ENCODE measurements around the gene GTF3C5. TPM values are rescaled to one million over a fixed set of nuclear protein-coding genes. Genes with fewer than 3 reads are reported as not detected.
"Not testable (repeated sequence)": the region's sequence is repeated elsewhere in the genome, so short reads cannot be mapped to it uniquely, and the experiment has no call there.

Gene GTF3C5
- total RNA-seq, 2 experiments from 2014 or later: 89.3 to 95.7 TPM

DNA sequence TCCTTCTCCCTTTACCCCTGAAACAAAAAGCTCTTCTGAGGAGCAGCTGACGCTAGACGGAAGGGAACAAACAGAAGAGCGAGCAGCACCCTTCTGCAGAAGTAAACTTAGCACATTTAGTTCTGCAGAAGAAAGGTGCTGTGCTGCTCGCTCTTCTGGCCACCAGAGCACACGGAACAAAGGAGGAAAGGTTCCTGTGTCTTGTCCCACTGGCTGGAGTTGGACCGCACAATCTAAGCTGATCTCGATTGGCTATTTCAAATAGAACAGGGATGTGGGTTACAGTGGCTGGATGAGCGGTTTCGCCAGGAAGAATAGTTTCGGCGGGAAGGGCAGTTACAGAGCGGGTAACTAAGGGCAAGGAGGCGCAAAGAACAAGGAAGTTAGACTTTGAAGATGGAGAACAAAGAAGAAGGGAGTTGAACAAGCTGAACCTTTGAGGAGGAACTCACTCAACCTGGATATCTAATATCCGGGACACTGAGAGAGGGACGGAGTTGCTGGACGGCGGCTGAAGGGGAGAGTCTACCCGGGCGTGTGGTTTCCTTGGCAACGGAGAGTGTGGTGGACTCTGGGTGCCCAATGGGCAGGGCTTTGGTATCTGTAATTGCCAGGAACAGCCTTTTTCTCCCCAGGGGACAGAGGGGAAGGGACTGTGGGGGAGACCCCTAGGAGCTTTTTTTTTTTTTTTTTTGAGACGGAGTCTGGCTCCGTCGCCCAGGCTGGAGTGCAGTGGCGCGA, 7.1 kb downstream of the GTF3C5 start:
- no peak for ATAC-seq
- Mint-ChIP-seq H3K36me3 (ENCODE audit: low read depth) (peaks cover 16% of the 10 kb centered on the region), H3K9me3 (ENCODE audit: insufficient read depth) (no peaks in the 10 kb centered on the region), H3K27ac (no peak overlapping the region), H3K4me1 (ENCODE audit: low read depth) (peaks cover under 1% of the 10 kb centered on the region), H3K4me3 (no peak overlapping the region), H3K27me3 (ENCODE audit: low read depth) (no peaks in the 10 kb centered on the region)
- no peak for DNase-seq
- POLR2A ChIA-PET: no interaction called here
- CTCF ChIA-PET: interaction anchor here (1.3 to 3.1 kb wide), 3 partner anchors 15 to 106 kb away, joined by 3 to 16 read pairs (median 4); no protein-coding TSS in a partner anchor

GRCh38 chr9:133040892-133041479, 10.2 kb downstream of the GTF3C5 start:
- H3K9me3 Mint-ChIP-seq (ENCODE audit: insufficient read depth); ATAC-seq; H3K4me1 Mint-ChIP-seq (ENCODE audit: low read depth); H3K4me3 Mint-ChIP-seq; H3K27ac Mint-ChIP-seq; H3K27me3 Mint-ChIP-seq (ENCODE audit: low read depth): not testable (repeated sequence)
- POLR2A ChIA-PET: interaction anchor here (1.1 to 1.2 kb wide), 2 partner anchors 10 kb away, joined by 3 to 5 read pairs; partner anchors contain the start of gene GTF3C5
- CTCF ChIA-PET: interaction anchor here (0.6 to 2.1 kb wide), 9 partner anchors 9 to 108 kb away, joined by 3 to 10 read pairs (median 7); no protein-coding TSS in a partner anchor
- peak; percentile 60 for DNase-seq
- H3K36me3 Mint-ChIP-seq (ENCODE audit: low read depth): peaks cover 31% of the 10 kb centered on the region

- H3K27me3 Mint-ChIP-seq (ENCODE audit: low read depth): no peaks in the 10 kb centered on the region
- ATAC-seq: no peak
- ChIA-PET CTCF (interaction anchor here (0.6 to 2.0 kb wide), 5 partner anchors 10 to 139 kb away, joined by 3 to 7 read pairs (median 3); no protein-coding TSS in a partner anchor), POLR2A (interaction anchor here (1.1 kb wide), 1 partner anchor 11 kb away, joined by 5 read pairs; the partner anchor contains the start of gene GTF3C5)
- H3K27ac Mint-ChIP-seq: no peak overlapping the region
- H3K4me3 Mint-ChIP-seq: no peak overlapping the region
- H3K9me3 Mint-ChIP-seq (ENCODE audit: insufficient read depth): no peaks in the 10 kb centered on the region
- no peak for DNase-seq
- peaks cover 35% of the 10 kb centered on the region for H3K36me3 Mint-ChIP-seq (ENCODE audit: low read depth)
- H3K4me1 Mint-ChIP-seq (ENCODE audit: low read depth): peaks cover 3% of the 10 kb centered on the region
Observed at GRCh38 chr9:133041958-133042357, 11.2 kb downstream of the GTF3C5 start.

DNA sequence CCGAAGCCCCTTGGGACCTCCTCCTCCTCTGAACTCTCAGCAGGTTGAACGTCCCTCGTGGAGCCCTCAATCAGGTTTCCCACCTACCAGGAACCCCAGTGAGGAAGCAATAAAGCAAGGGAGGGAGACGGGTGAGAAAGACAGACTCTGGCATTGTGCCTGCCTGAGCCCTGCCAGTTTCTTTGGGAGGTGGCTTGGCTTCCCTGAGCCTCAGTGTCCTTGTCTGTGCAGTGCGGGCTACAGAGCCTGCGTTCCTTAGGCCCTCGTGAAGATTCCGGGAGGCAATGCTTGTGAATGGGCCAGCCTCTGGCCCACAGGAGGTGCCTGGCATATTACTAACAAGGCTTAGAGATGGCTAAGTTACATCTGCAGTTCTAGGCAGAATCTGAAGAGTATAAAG, 11.9 kb downstream of the GTF3C5 start:
- Mint-ChIP-seq H3K4me1 (ENCODE audit: low read depth) (peaks cover 3% of the 10 kb centered on the region), H3K27ac (no peak overlapping the region), H3K27me3 (ENCODE audit: low read depth) (no peaks in the 10 kb centered on the region), H3K4me3 (no peak overlapping the region), H3K36me3 (ENCODE audit: low read depth) (peaks cover 38% of the 10 kb centered on the region), H3K9me3 (ENCODE audit: insufficient read depth) (no peaks in the 10 kb centered on the region)
- CTCF ChIA-PET: interaction anchor here (0.9 to 2.0 kb wide), 4 partner anchors 17 to 138 kb away, joined by 3 to 7 read pairs (median 5); no protein-coding TSS in a partner anchor
- POLR2A ChIA-PET: no interaction called here
- ATAC-seq (no peak), DNase-seq (no peak)

DNA sequence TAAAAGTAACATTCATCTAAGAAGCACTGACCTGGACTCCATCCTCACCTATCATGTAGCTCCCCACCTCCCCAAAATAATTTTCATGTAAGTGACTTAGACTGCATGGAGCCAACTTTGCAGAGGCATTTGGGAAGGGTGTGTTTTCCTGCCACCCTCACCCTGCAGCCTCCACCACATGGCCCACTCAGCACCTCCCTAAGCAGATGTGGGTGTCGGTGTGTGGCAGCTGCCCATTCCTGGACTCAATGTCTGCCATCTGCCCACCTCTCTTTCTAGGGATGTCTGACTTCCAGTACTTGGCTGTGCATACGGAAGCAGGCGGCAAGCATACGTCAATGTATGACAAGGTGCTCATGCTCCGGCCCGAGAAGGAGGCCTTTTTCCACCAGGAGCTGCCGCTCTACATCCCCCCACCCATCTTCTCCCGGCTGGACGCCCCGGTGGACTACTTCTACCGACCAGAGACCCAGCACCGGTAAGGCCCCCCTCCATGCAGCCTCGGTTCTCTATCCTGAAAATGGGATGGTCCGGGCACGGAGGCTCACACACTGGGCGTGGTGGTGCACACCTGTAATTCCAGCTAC, 12.7 kb downstream of the GTF3C5 start:
- no peaks in the 10 kb centered on the region for H3K9me3 Mint-ChIP-seq (ENCODE audit: insufficient read depth)

DNA sequence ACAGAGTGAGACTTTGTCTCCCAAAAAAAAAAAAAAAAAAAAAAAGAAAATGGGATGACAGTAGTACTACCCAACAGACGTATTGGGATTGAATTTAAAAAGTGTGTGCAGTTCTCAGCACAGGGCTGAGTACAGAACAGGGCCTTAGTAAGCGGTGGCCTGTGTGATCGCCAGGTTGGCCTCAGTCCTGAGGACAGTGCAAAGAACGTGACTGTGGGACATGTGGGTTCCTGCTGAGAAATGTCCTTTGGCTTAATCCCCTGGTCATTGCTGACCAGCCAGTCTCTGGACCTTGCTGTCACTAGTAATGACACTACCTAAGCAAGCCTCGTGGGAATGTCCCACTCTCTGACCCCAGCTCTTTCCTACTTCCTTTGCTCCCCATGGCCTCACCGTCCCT, 13.3 kb downstream of the GTF3C5 start:
- H3K9me3 Mint-ChIP-seq (ENCODE audit: insufficient read depth): no peaks in the 10 kb centered on the region
- ChIA-PET CTCF (interaction anchor here (1.1 to 1.4 kb wide), 2 partner anchors 100 to 103 kb away, joined by 4 to 5 read pairs; no protein-coding TSS in a partner anchor), POLR2A (no interaction called here)
- ATAC-seq: no peak
- H3K27ac Mint-ChIP-seq: no peak overlapping the region
- no peaks in the 10 kb centered on the region for H3K27me3 Mint-ChIP-seq (ENCODE audit: low read depth)
- H3K36me3 Mint-ChIP-seq (ENCODE audit: low read depth): peaks cover 38% of the 10 kb centered on the region
- DNase-seq: no peak
- H3K4me3 Mint-ChIP-seq: no peak overlapping the region
- H3K4me1 Mint-ChIP-seq (ENCODE audit: low read depth): peaks cover 3% of the 10 kb centered on the region

More for the DNA sequence above, 12.7 kb downstream of the GTF3C5 start:
- ATAC-seq (no peak), DNase-seq (no peak)
- Mint-ChIP-seq H3K4me3 (no peak overlapping the region), H3K36me3 (ENCODE audit: low read depth) (peaks cover 38% of the 10 kb centered on the region), H3K4me1 (ENCODE audit: low read depth) (peaks cover 3% of the 10 kb centered on the region), H3K27ac (no peak overlapping the region), H3K27me3 (ENCODE audit: low read depth) (no peaks in the 10 kb centered on the region)
- ChIA-PET POLR2A (no interaction called here), CTCF (interaction anchor here (0.9 to 2.0 kb wide), 4 partner anchors 16 to 104 kb away, joined by 3 to 7 read pairs (median 4); no protein-coding TSS in a partner anchor)

GRCh38 chr9:133044661-133045060, 13.9 kb downstream of the GTF3C5 start:
- ATAC-seq (no peak), DNase-seq (no peak)
- CTCF ChIA-PET: interaction anchor here (1.1 to 1.4 kb wide), 2 partner anchors 100 to 103 kb away, joined by 4 to 5 read pairs; no protein-coding TSS in a partner anchor
- POLR2A ChIA-PET: no interaction called here
- no peaks in the 10 kb centered on the region for H3K27me3 Mint-ChIP-seq (ENCODE audit: low read depth)
- H3K4me1 Mint-ChIP-seq (ENCODE audit: low read depth): peaks cover 7% of the 10 kb centered on the region
- H3K36me3 Mint-ChIP-seq (ENCODE audit: low read depth): peaks cover 44% of the 10 kb centered on the region
- no peak overlapping the region for H3K4me3 Mint-ChIP-seq
- H3K9me3 Mint-ChIP-seq (ENCODE audit: insufficient read depth): no peaks in the 10 kb centered on the region
- H3K27ac Mint-ChIP-seq: no peak overlapping the region

GRCh38 chr9:133045132-133045531, 14.3 kb downstream of the GTF3C5 start:
- ATAC-seq (no peak), DNase-seq (no peak)
- no peaks in the 10 kb centered on the region for H3K9me3 Mint-ChIP-seq (ENCODE audit: insufficient read depth)
- ChIA-PET CTCF (interaction anchor here (1.2 kb wide), 1 partner anchor 99 kb away, joined by 4 read pairs; no protein-coding TSS in a partner anchor), POLR2A (no interaction called here)
- H3K27me3 Mint-ChIP-seq (ENCODE audit: low read depth): no peaks in the 10 kb centered on the region
- H3K4me1 Mint-ChIP-seq (ENCODE audit: low read depth): peaks cover 7% of the 10 kb centered on the region
- H3K27ac Mint-ChIP-seq: no peak overlapping the region
- no peak overlapping the region for H3K4me3 Mint-ChIP-seq
- H3K36me3 Mint-ChIP-seq (ENCODE audit: low read depth): peaks cover 48% of the 10 kb centered on the region

DNA sequence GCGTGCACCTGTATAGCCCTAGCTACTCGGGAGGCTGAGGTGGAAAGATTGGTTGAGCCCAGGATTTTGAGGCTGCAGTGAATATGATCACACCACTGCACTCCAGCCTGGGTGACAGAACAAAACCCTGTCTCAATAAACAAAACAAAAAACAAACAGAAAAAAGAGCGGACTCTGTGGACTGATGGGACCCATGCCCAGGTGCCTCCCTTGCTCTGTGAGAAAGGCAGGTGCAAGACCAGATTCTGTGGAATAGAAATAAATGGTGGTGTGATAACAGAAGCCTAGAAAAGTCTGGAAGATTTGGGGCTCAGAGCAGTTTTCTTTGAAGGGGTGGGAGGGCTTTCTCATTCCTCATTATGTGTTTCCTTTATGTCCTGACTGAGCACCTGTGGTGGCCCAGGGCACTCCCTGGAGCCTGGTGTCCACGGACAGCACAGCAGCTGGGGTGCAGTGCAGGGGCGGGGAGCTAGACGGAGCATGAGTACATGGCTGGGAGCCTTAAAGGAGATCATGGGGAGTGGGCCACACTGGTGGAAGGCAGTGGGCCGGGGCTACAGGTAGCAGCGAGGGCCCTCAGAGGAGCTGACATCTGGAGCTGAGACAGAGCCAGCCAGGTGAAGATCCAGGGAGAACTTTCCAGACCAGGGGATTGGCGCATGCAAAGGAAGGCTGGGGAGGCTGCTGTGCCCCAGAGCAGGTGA, 15.6 kb downstream of the GTF3C5 start:
- Mint-ChIP-seq H3K36me3 (ENCODE audit: low read depth) (peaks cover 51% of the 10 kb centered on the region), H3K4me1 (ENCODE audit: low read depth) (peaks cover 7% of the 10 kb centered on the region), H3K4me3 (no peak overlapping the region), H3K27ac (peak overlapping the region; percentile 34), H3K9me3 (ENCODE audit: insufficient read depth) (no peaks in the 10 kb centered on the region), H3K27me3 (ENCODE audit: low read depth) (no peaks in the 10 kb centered on the region)
- ATAC-seq (no peak), DNase-seq (no peak)
- POLR2A ChIA-PET: no interaction called here
- CTCF ChIA-PET: interaction anchor here (1.2 kb wide), 1 partner anchor 98 kb away, joined by 4 read pairs; no protein-coding TSS in a partner anchor

GRCh38 chr9:133046900-133047295, 16.1 kb downstream of the GTF3C5 start:
- peaks cover 9% of the 10 kb centered on the region for H3K4me1 Mint-ChIP-seq (ENCODE audit: low read depth)
- no peak overlapping the region for H3K4me3 Mint-ChIP-seq
- ChIA-PET CTCF (interaction anchor here (7.9 kb wide), 1 partner anchor 97 kb away, joined by 52 read pairs; no protein-coding TSS in a partner anchor), POLR2A (no interaction called here)
- H3K36me3 Mint-ChIP-seq (ENCODE audit: low read depth): peaks cover 51% of the 10 kb centered on the region
- no peak for ATAC-seq
- H3K9me3 Mint-ChIP-seq (ENCODE audit: insufficient read depth): no peaks in the 10 kb centered on the region
- H3K27me3 Mint-ChIP-seq (ENCODE audit: low read depth): no peaks in the 10 kb centered on the region
- no peak overlapping the region for H3K27ac Mint-ChIP-seq
- no peak for DNase-seq

- Mint-ChIP-seq H3K36me3 (ENCODE audit: low read depth) (peaks cover 49% of the 10 kb centered on the region), H3K9me3 (ENCODE audit: insufficient read depth) (no peaks in the 10 kb centered on the region), H3K27ac (no peak overlapping the region), H3K4me1 (ENCODE audit: low read depth) (peaks cover 12% of the 10 kb centered on the region), H3K27me3 (ENCODE audit: low read depth) (no peaks in the 10 kb centered on the region), H3K4me3 (no peak overlapping the region)
- peak; percentile 54 for DNase-seq
- ChIA-PET POLR2A (interaction anchor here (0.7 to 1.6 kb wide), 2 partner anchors 13 to 18 kb away, joined by 3 to 5 read pairs; partner anchors contain the start of gene GTF3C5), CTCF (interaction anchor here (0.6 to 7.9 kb wide), 17 partner anchors 8 to 147 kb away, joined by 3 to 52 read pairs (median 4); partner anchors contain the start of gene GTF3C5)
- peak; percentile 84 for ATAC-seq
Observed at GRCh38 chr9:133048595-133048994, 17.8 kb downstream of the GTF3C5 start.
